ENCODE data around the gene INSM1. TPM values are rescaled to one million over a fixed set of nuclear protein-coding genes. Genes with fewer than 3 reads are reported as not detected.
A peak's percentile ranks its signal among the peaks of the same experiment; 100 is the strongest.
"Not testable (repeated sequence)": the region's sequence is repeated elsewhere in the genome, so short reads cannot be mapped to it uniquely, and the experiment has no call there.

Gene INSM1
- total and polyA plus RNA-seq, 5 donors from 2014 or later, result 0.12 TPM; not detected in 4

GRCh38 chr20:20343932-20344331 is 24.0 kb upstream of the INSM1 start:
- Mint-ChIP-seq H3K36me3 (no peaks in the 10 kb centered on the region), H3K4me1 (no peaks in the 10 kb centered on the region), H3K4me3 (no peak overlapping the region), H3K9me3 (peaks cover 0 to 9% (median 3%) of the 10 kb centered on the region in 7 donors), H3K27ac (no peak overlapping the region), H3K27me3 (peaks cover 4% of the 10 kb centered on the region)
- no peak overlapping the region for H3K27ac ChIP-seq (ENCODE audit: insufficient read depth, low read length, poor library complexity, severe bottlenecking)
- no peak for ATAC-seq (ENCODE audit: low read depth in 2 of 2)
- no peaks in the 10 kb centered on the region for H3K9me3 ChIP-seq (ENCODE audit: control insufficient read depth in 2 of 2, low read length in 2 of 2)
- DNase-seq, result no peak
- no peaks in the 10 kb centered on the region for H3K4me1 ChIP-seq (ENCODE audit: control insufficient read depth, insufficient read depth, low read length, poor library complexity, severe bottlenecking)
- H3K36me3 ChIP-seq (ENCODE audit: control insufficient read depth, insufficient read depth, low read length), result no peaks in the 10 kb centered on the region
- H3K4me3 ChIP-seq (ENCODE audit: low read depth, low read length), result no peak overlapping the region
- peaks cover under 1% of the 10 kb centered on the region for H3K27me3 ChIP-seq (ENCODE audit: control insufficient read depth, insufficient read depth, low read length)

- no peak for DNase-seq
- no peaks in the 10 kb centered on the region for H3K36me3 Mint-ChIP-seq
- H3K9me3 Mint-ChIP-seq, result peaks cover 0 to 9% (median 3%) of the 10 kb centered on the region in 7 donors
- Histone ChIP-seq H3K9me3 (ENCODE audit: control insufficient read depth in 2 of 2, low read length in 2 of 2) (no peaks in the 10 kb centered on the region), H3K36me3 (ENCODE audit: control insufficient read depth, insufficient read depth, low read length) (no peaks in the 10 kb centered on the region), H3K27me3 (ENCODE audit: control insufficient read depth, insufficient read depth, low read length) (peaks cover 2% of the 10 kb centered on the region), H3K4me3 (ENCODE audit: low read depth, low read length) (no peak overlapping the region), H3K27ac (ENCODE audit: insufficient read depth, low read length, poor library complexity, severe bottlenecking) (no peak overlapping the region), H3K4me1 (ENCODE audit: control insufficient read depth, insufficient read depth, low read length, poor library complexity, severe bottlenecking) (no peaks in the 10 kb centered on the region)
- H3K27me3 Mint-ChIP-seq, result peaks cover 4% of the 10 kb centered on the region
- no peaks in the 10 kb centered on the region for H3K4me1 Mint-ChIP-seq
- H3K27ac Mint-ChIP-seq, result no peak overlapping the region
- H3K4me3 Mint-ChIP-seq, result no peak overlapping the region
- no peak for ATAC-seq (ENCODE audit: low read depth in 2 of 2)
These were observed 23.4 kb upstream of the INSM1 start for GRCh38 chr20:20344476-20344875.

DNA sequence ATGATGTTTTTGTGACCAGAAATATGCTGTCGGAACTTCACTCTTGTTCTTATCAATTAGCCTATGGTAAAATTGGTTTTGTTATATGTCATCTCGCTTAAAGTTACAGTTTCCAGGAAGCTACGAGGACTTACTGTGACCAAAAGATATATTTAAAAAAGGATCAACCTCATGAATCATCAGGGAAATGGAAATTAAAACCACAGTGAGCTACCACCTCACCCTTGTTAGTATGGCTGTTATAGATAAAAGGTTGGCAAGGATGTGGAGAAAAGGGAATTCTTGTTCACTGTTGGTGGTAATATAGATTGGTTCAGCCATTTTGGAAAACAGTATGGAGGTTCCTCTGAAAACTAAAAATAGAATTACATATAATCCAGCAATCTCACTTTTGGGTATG is 14.3 kb upstream of the INSM1 start:
- no peak for ATAC-seq (ENCODE audit: low read depth in 2 of 2)
- Histone ChIP-seq H3K4me1 (ENCODE audit: control insufficient read depth, insufficient read depth, low read length, poor library complexity, severe bottlenecking) (no peaks in the 10 kb centered on the region), H3K9me3 (ENCODE audit: control insufficient read depth in 2 of 2, low read length in 2 of 2) (no peaks in the 10 kb centered on the region), H3K36me3 (ENCODE audit: control insufficient read depth, insufficient read depth, low read length) (no peaks in the 10 kb centered on the region), H3K4me3 (ENCODE audit: low read depth, low read length) (no peak overlapping the region), H3K27ac (ENCODE audit: insufficient read depth, low read length, poor library complexity, severe bottlenecking) (no peak overlapping the region), H3K27me3 (ENCODE audit: control insufficient read depth, insufficient read depth, low read length) (peaks cover 5% of the 10 kb centered on the region)
- H3K4me1 Mint-ChIP-seq, result no peaks in the 10 kb centered on the region
- H3K27me3 Mint-ChIP-seq, result peaks cover 4% of the 10 kb centered on the region
- no peak for DNase-seq
- H3K4me3 Mint-ChIP-seq, result no peak overlapping the region
- peaks cover 0 to 6% (median 2%) of the 10 kb centered on the region in 7 donors for H3K9me3 Mint-ChIP-seq
- H3K27ac Mint-ChIP-seq, result no peak overlapping the region
- H3K36me3 Mint-ChIP-seq, result no peaks in the 10 kb centered on the region

DNA sequence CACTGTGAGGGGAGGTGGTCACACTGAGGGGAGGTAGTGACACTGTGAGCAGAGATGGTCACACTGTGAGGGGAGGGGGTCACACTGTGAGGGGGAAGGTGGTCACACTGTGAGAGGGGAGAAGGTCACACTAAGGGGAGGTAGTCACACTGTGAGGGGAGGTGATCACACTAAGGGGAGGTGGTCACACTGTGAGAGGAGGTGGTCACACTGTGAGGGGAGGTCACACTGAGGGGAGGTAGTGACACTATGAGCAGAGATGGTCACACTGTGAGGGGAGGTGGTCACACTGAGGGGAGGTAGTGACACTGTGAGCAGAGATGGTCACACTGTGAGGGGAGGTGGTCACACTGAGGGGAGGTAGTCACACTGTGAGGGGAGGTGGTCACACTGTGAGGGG is 12.4 kb upstream of the INSM1 start:
- not testable (repeated sequence) for H3K36me3 Mint-ChIP-seq; H3K36me3 ChIP-seq (ENCODE audit: control insufficient read depth, insufficient read depth, low read length); H3K27ac Mint-ChIP-seq

GRCh38 chr20:20358801-20359200 is 9.1 kb upstream of the INSM1 start:
- DNase-seq (no peak), ATAC-seq (ENCODE audit: low read depth in 2 of 2) (no peak)
- Histone ChIP-seq H3K9me3 (ENCODE audit: control insufficient read depth in 2 of 2, low read length in 2 of 2) (no peaks in the 10 kb centered on the region), H3K4me1 (ENCODE audit: control insufficient read depth, insufficient read depth, low read length, poor library complexity, severe bottlenecking) (peaks cover 10% of the 10 kb centered on the region), H3K27ac (ENCODE audit: insufficient read depth, low read length, poor library complexity, severe bottlenecking) (no peak overlapping the region), H3K36me3 (ENCODE audit: control insufficient read depth, insufficient read depth, low read length) (no peaks in the 10 kb centered on the region), H3K27me3 (ENCODE audit: control insufficient read depth, insufficient read depth, low read length) (peaks cover 21% of the 10 kb centered on the region), H3K4me3 (ENCODE audit: low read depth, low read length) (no peak overlapping the region)
- H3K27me3 Mint-ChIP-seq, result peaks cover 31% of the 10 kb centered on the region
- H3K4me1 Mint-ChIP-seq, result peaks cover 0 to 19% (median 16%) of the 10 kb centered on the region in 4 donors
- no peak overlapping the region for H3K27ac Mint-ChIP-seq
- H3K4me3 Mint-ChIP-seq, result no peak overlapping the region
- peaks cover 0 to 6% (median 0%) of the 10 kb centered on the region in 7 donors for H3K9me3 Mint-ChIP-seq
- H3K36me3 Mint-ChIP-seq, result no peaks in the 10 kb centered on the region

More for the DNA sequence above, 12.4 kb upstream of the INSM1 start:
- not testable (repeated sequence) for H3K9me3 ChIP-seq (ENCODE audit: control insufficient read depth in 2 of 2, low read length in 2 of 2); H3K4me3 Mint-ChIP-seq; H3K9me3 Mint-ChIP-seq; ATAC-seq (ENCODE audit: low read depth in 2 of 2); H3K27me3 ChIP-seq (ENCODE audit: control insufficient read depth, insufficient read depth, low read length); H3K27ac ChIP-seq (ENCODE audit: insufficient read depth, low read length, poor library complexity, severe bottlenecking); H3K27me3 Mint-ChIP-seq; H3K4me1 ChIP-seq (ENCODE audit: control insufficient read depth, insufficient read depth, low read length, poor library complexity, severe bottlenecking); DNase-seq; H3K4me3 ChIP-seq (ENCODE audit: low read depth, low read length)
- H3K4me1 Mint-ChIP-seq, result peaks cover 0 to 11% (median 7%) of the 10 kb centered on the region in 4 donors

DNA sequence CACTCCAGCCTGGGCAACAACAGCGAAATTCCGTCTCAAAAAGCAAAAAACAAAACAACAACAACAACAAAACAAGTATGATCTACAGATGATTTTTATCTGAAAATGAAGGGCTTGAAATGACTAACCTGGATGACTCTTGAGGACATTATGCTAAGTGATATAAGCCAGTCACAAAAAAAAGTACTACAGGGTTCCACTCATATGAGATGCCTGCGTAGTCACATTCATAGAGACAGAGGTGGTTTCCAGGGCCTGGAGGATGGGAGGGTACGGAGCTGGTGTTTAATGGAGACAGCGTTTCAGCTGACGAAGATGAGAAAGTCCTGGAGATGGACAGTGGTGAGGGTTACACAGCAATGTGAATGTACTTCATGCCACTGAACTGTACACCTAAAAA is 8.3 kb upstream of the INSM1 start:
- Histone ChIP-seq H3K4me1 (ENCODE audit: control insufficient read depth, insufficient read depth, low read length, poor library complexity, severe bottlenecking) (peaks cover 10% of the 10 kb centered on the region), H3K9me3 (ENCODE audit: control insufficient read depth in 2 of 2, low read length in 2 of 2) (no peaks in the 10 kb centered on the region), H3K27me3 (ENCODE audit: control insufficient read depth, insufficient read depth, low read length) (peaks cover 21% of the 10 kb centered on the region), H3K36me3 (ENCODE audit: control insufficient read depth, insufficient read depth, low read length) (no peaks in the 10 kb centered on the region), H3K27ac (ENCODE audit: insufficient read depth, low read length, poor library complexity, severe bottlenecking) (no peak overlapping the region), H3K4me3 (ENCODE audit: low read depth, low read length) (no peak overlapping the region)
- Mint-ChIP-seq H3K27me3 (peaks cover 37% of the 10 kb centered on the region), H3K4me3 (no peak overlapping the region), H3K9me3 (peaks cover 0 to 4% (median 0%) of the 10 kb centered on the region in 7 donors), H3K27ac (peak overlapping the region in 1 of 3 donors; percentile 58), H3K36me3 (no peaks in the 10 kb centered on the region), H3K4me1 (peaks cover 0 to 19% (median 16%) of the 10 kb centered on the region in 4 donors)
- DNase-seq (no peak), ATAC-seq (ENCODE audit: low read depth in 2 of 2) (no peak)

DNA sequence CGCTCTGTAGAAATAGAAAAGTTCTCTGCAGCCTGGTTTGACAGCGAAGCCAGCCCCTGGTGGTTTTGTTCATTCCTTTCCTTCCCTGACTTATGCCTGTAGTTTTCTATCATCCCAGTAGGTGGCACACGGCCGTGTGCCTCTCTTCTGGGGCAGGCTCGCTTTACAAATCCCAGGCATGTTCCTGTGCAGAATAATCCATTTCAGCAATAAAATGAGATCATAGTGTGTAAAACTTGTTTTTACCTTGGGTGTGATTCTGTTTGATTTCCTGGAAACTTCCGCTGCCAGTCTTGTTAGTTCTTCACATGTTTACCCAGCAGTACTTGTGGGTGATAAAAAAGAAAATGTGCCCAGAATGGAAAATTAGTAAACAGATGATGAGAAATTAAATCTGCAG is 7.4 kb upstream of the INSM1 start:
- peak overlapping the region; percentile 44 for H3K4me3 ChIP-seq (ENCODE audit: low read depth, low read length)
- Mint-ChIP-seq H3K4me1 (peaks cover 0 to 21% (median 17%) of the 10 kb centered on the region in 4 donors), H3K36me3 (no peaks in the 10 kb centered on the region), H3K4me3 (peak overlapping the region in 3 of 4 donors; percentile 33 to 67 (median 42)), H3K9me3 (peaks cover 0 to 2% (median 0%) of the 10 kb centered on the region in 7 donors), H3K27me3 (peaks cover 45% of the 10 kb centered on the region), H3K27ac (no peak overlapping the region)
- peak; percentile 39 to 43 for ATAC-seq (ENCODE audit: low read depth in 2 of 2)
- peaks cover 21% of the 10 kb centered on the region for H3K27me3 ChIP-seq (ENCODE audit: control insufficient read depth, insufficient read depth, low read length)
- H3K36me3 ChIP-seq (ENCODE audit: control insufficient read depth, insufficient read depth, low read length), result no peaks in the 10 kb centered on the region
- peaks cover 10% of the 10 kb centered on the region for H3K4me1 ChIP-seq (ENCODE audit: control insufficient read depth, insufficient read depth, low read length, poor library complexity, severe bottlenecking)
- H3K9me3 ChIP-seq (ENCODE audit: control insufficient read depth in 2 of 2, low read length in 2 of 2), result no peaks in the 10 kb centered on the region
- DNase-seq, result peak in 1 of 3 donors; percentile 58
- H3K27ac ChIP-seq (ENCODE audit: insufficient read depth, low read length, poor library complexity, severe bottlenecking), result no peak overlapping the region

DNA sequence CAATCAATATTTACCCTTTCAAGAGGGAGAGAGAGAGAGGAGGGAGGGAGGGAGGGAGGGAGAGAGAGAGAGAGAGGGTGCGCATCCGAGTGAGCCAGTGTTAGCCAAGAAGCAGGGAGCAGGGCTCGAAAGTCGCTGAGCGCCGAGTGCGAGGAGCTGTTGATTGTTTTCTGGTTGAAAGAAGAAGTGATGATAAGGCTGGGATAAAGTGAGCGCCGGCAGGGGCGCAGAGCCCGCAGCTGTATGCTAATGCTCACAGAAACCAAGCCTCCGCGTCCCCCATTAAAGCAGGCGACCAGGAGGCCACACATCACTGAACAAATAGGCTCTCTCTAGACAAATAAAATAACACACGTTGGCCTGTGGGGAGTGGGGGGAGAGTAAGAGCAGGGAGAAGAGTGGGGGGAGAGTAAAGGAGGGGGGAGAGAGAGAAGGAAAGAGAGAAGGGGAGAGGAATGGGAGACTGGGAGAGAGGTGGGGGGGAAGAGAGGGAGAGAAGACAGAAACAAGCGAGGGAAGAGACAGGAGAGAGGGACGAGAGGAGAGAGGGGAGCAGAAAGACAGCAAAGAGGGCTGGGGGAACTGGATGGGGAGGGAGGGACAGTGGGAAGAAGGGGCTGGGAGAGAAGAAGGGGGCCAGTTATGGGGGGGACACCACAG is 5.0 kb upstream of the INSM1 start:
- Histone ChIP-seq H3K4me3 (ENCODE audit: low read depth, low read length) (no peak overlapping the region), H3K36me3 (ENCODE audit: control insufficient read depth, insufficient read depth, low read length) (no peaks in the 10 kb centered on the region), H3K9me3 (ENCODE audit: control insufficient read depth in 2 of 2, low read length in 2 of 2) (no peaks in the 10 kb centered on the region), H3K4me1 (ENCODE audit: control insufficient read depth, insufficient read depth, low read length, poor library complexity, severe bottlenecking) (peaks cover 15% of the 10 kb centered on the region), H3K27ac (ENCODE audit: insufficient read depth, low read length, poor library complexity, severe bottlenecking) (no peak overlapping the region), H3K27me3 (ENCODE audit: control insufficient read depth, insufficient read depth, low read length) (peaks cover 27% of the 10 kb centered on the region)
- Mint-ChIP-seq H3K27ac (no peak overlapping the region), H3K9me3 (peaks cover 0 to 2% (median 0%) of the 10 kb centered on the region in 7 donors), H3K27me3 (peaks cover 68% of the 10 kb centered on the region), H3K36me3 (no peaks in the 10 kb centered on the region), H3K4me1 (peaks cover 0 to 30% (median 20%) of the 10 kb centered on the region in 4 donors), H3K4me3 (no peak overlapping the region)
- ATAC-seq (ENCODE audit: low read depth in 2 of 2), result no peak
- DNase-seq, result no peak

All from CD4-positive, CD25-positive, alpha-beta regulatory T cell (primary cell).